ENCODE measurements around the gene C1orf105.

C1orf105 gene

DNA sequence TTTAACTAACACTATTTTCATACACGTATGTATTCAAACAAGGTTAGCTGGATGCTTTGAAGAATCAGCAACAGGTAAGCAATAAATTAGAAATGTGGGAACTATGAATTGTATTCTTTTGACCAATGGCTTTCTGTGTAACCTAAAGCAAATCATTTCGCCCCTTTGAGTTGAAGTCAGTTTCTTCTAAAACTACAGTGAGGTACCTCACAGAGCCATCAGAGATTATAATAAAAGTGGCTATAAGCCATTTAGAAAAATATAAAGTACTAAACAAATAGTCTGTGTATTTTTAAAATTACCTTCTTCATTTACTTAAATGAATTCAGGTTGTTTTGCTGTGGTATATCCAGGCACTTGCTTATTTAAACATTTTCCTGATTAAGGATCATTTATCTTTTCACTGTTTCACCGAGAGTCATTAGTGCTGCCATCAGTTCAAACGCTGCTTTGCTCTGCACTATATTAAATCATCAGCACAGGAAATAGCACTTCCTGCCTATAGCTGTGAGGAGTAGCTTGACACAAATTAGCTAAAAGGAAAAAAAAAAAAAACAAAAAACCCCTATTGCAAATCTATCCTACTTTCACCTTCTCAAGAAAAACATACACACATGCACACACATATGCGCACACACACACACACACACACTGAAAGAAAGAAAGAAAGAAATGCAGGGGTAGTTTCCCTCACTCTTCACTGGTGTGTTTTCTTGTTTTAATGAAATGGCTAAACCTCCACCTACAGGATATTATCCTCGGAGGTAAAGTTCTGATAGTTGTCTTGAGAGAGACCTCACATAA lies 39.8 kb upstream of the C1orf105 start:
- H3K4me3 ChIP-seq (ENCODE audit: low read depth, low read length) = peak overlapping the region; percentile 35

DNA sequence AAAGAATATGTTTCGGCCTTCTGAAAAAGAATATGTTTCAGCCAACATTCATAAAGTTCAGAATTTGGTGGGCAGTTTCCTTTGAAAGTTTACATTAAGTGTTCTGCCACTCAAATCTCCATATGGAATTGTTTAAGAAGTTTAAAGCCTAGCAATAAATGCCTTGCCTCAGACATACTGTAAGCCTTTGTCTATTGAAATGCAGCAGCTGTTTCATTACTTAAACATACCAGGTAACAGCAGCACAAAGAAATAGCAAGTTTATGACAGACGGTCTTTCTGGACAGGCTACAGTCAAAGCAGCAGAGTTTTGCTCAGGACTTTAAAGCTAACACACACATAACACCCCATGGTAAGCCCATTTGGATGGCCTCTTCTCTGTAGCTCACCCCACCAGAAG lies 38.5 kb upstream of the C1orf105 start:
- no peak overlapping the region for H3K4me3 ChIP-seq (ENCODE audit: low read depth, low read length)
- DNase-seq (ENCODE audit: low read depth) = no peak
- TF ChIP-seq, protein P1, sequence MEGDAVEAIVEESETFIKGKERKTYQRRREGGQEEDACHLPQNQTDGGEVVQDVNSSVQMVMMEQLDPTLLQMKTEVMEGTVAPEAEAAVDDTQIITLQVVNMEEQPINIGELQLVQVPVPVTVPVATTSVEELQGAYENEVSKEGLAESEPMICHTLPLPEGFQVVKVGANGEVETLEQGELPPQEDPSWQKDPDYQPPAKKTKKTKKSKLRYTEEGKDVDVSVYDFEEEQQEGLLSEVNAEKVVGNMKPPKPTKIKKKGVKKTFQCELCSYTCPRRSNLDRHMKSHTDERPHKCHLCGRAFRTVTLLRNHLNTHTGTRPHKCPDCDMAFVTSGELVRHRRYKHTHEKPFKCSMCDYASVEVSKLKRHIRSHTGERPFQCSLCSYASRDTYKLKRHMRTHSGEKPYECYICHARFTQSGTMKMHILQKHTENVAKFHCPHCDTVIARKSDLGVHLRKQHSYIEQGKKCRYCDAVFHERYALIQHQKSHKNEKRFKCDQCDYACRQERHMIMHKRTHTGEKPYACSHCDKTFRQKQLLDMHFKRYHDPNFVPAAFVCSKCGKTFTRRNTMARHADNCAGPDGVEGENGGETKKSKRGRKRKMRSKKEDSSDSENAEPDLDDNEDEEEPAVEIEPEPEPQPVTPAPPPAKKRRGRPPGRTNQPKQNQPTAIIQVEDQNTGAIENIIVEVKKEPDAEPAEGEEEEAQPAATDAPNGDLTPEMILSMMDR (IDR thresholded peaks at IDR 0.05; ENCODE audit: insufficient read depth, low read depth, low read length, missing control alignments) = no peak

More for the DNA sequence above, 39.8 kb upstream of the C1orf105 start:
- TF ChIP-seq, protein P1 (IDR thresholded peaks at IDR 0.05; ENCODE audit: insufficient read depth, low read depth, low read length, missing control alignments) = no peak
- peak; percentile 85 for DNase-seq (ENCODE audit: low read depth)

DNA sequence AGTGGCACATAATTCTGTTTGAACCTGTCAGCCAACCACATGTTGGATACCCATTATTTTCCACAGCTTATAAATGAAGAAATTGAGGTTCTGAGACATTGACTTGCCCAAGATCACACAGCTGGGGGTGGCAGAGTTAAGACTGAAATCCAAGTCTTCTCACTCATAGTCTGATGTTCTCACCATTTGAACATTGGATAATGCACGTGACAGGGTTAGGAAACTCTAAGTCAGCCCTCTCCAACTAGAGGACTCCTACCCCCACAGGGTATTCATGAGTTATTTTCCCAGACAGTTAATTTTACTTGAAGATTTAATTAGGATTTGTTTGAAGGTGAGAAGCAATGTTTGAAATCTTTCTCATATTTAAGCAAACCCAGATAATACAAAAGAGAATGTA lies 38.1 kb upstream of the C1orf105 start:
- TF ChIP-seq, protein P1 (IDR thresholded peaks at IDR 0.05; ENCODE audit: insufficient read depth, low read depth, low read length, missing control alignments) = no peak
- H3K4me3 ChIP-seq (ENCODE audit: low read depth, low read length) = no peak overlapping the region
- no peak for DNase-seq (ENCODE audit: low read depth)

DNA sequence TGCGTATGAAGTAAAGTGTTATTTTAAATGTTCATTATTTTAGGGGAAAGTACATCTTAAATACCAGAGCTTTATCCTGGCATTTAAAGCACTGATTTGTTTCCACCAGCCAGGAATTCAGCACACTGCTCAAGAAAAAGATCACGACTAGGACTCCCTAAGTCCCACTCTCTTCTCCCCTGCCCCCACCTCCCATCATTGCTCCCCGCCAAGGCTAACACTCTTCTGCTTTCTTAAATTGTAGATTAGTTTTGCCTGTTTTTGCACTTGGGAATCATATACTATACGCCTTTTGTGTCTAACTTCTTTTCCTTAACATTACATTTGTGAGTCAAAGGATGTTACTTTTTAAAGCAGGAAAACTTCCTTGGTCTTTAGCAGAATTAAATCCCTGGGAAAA lies 37.5 kb upstream of the C1orf105 start:
- no peak for DNase-seq (ENCODE audit: low read depth)
- no peak overlapping the region for H3K4me3 ChIP-seq (ENCODE audit: low read depth, low read length)
- TF ChIP-seq, protein P1 (IDR thresholded peaks at IDR 0.05; ENCODE audit: insufficient read depth, low read depth, low read length, missing control alignments) = no peak

DNA sequence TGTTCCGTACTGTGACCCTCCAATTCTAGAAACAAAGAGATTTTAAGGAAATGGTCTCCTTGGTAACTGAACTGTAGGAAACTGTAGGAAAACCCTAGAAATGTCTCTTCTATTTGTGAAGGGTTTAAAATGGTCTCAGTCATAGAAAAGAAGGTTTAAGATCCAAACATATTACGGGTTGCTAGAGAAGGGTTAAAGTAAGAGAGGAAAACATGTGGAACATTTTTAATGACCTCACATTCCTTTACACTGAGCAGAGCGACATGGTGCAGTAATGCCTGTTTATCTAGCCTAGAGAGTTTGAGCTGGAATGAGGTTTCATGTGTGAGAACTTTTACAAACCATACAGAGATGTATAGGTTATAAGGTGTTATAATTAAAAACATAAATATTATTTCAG lies 36.9 kb upstream of the C1orf105 start:
- TF ChIP-seq, protein P1 (IDR thresholded peaks at IDR 0.05; ENCODE audit: insufficient read depth, low read depth, low read length, missing control alignments) = no peak
- DNase-seq (ENCODE audit: low read depth) = no peak
- H3K4me3 ChIP-seq (ENCODE audit: low read depth, low read length) = no peak overlapping the region

DNA sequence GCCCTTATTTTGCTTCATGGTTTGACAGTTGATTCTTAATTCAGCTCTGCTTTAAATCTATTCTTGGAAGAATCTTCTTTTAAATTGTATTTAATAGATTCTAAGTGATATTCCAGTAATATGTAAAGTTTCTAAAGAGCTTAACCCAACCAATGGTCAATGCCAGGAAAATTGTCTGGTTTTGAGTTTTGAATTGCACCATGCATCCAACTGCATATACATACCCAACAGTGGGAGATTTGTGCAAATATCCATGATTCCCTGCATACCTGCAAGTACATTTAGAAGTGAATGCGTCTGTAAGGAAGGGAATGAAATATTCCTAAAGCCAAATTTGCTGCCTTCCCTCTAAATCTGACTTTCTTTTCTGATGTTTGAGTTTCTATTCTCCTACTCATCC lies 35.8 kb upstream of the C1orf105 start:
- H3K4me3 ChIP-seq (ENCODE audit: low read depth, low read length) = no peak overlapping the region
- TF ChIP-seq, protein P1 (IDR thresholded peaks at IDR 0.05; ENCODE audit: insufficient read depth, low read depth, low read length, missing control alignments) = no peak
- DNase-seq (ENCODE audit: low read depth) = no peak

DNA sequence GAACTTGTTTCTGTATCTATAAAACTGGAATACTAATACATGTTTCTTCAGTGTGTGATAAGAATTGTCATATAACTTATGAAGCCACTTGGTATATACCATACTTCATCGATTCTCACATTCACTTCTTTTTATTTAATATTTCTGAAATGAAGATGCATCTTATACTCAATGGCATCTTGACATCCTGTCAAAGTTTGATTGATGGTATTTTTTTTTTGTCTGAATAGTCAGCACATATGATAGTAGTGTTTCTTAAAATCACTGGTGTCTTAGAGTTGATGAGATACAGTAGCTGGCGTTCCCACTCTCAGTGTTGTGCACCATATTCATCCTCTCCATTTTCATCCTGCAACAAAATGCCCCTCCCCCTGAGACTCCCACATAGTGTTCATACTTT lies 34.4 kb upstream of the C1orf105 start:
- no peak overlapping the region for H3K4me3 ChIP-seq (ENCODE audit: low read depth, low read length)
- TF ChIP-seq, protein P1 (IDR thresholded peaks at IDR 0.05; ENCODE audit: insufficient read depth, low read depth, low read length, missing control alignments) = no peak
- no peak for DNase-seq (ENCODE audit: low read depth)

All from GM12865 (cell line).